ENCODE data around the gene HNRNPA0. TPM values are rescaled to one million over a fixed set of nuclear protein-coding genes. Genes with fewer than 3 reads are reported as not detected.

HNRNPA0 gene
- total RNA-seq, 1 donor from 2014 or later, result 10.5 TPM

Other genes with a start within 250 kb of the HNRNPA0 start
- 1.2 and 1.4 TPM in 2 replicates for gene KLHL3, start 18.3 kb downstream of the HNRNPA0 start, total RNA-seq
- 1.7 and 23.8 TPM in 2 replicates for gene MYOT, start 113.5 kb upstream of the HNRNPA0 start, total RNA-seq
- not detected in 2 replicates for gene PKD2L2, start 135.1 kb upstream of the HNRNPA0 start, total RNA-seq

Measured in myocyte (in vitro differentiated cells).